Smooth muscle cell (in vitro differentiated cells): ENCODE data around the gene MYO7B. TPM values are rescaled to one million over a fixed set of nuclear protein-coding genes. Genes with fewer than 3 reads are reported as not detected.

Experiments
- DNase-seq: peaks from one replicate; lab custom pipeline; 2025; ENCODE audit not compliant: unreplicated experiment; lab: John Stamatoyannopoulos, UW
- H2AFZ ChIP-seq: fragments of 200-600 bp; sonication (generic); 2 replicates; pipeline ENCODE4 v1.6.0; 2016; ENCODE audit warnings: antibody characterized with exemption, low read depth, mild to moderate bottlenecking
- H3F3A ChIP-seq: fragments of 200-600 bp; sonication (generic); 2 replicates; pipeline ENCODE4 v1.6.0; 2017; ENCODE audit warnings: antibody characterized with exemption, low read depth
- H3K27ac ChIP-seq: fragments of 200-600 bp; sonication (generic); 2 replicates; pipeline ENCODE4 v1.5.1; 2016; ENCODE audit warnings: low read depth, mild to moderate bottlenecking
- H3K27me3 ChIP-seq: fragments of 200-600 bp; sonication (generic); 2 replicates; pipeline ENCODE4 v1.6.1; 2016; ENCODE audit warnings: low read depth, mild to moderate bottlenecking
- H3K36me3 ChIP-seq: fragments of 200-600 bp; sonication (generic); 2 replicates; pipeline ENCODE4 v1.5.1; 2016; ENCODE audit warnings: low read depth
- H3K4me1 ChIP-seq: fragments of 200-600 bp; sonication (generic); 2 replicates; pipeline ENCODE4 v1.5.1; 2016; ENCODE audit warnings: low read depth
- H3K4me2 ChIP-seq: fragments of 200-600 bp; sonication (generic); 2 replicates; pipeline ENCODE4 v1.6.0; 2016; ENCODE audit warnings: mild to moderate bottlenecking
- H3K4me3 ChIP-seq: fragments of 200-600 bp; sonication (generic); 2 replicates; pipeline ENCODE4 v1.5.1; 2016; ENCODE audit warnings: mild to moderate bottlenecking
- H3K79me2 ChIP-seq: fragments of 200-600 bp; sonication (generic); 2 replicates; pipeline ENCODE4 v1.6.0; 2016; ENCODE audit warnings: low read depth, mild to moderate bottlenecking
- H3K9ac ChIP-seq: fragments of 200-600 bp; sonication (generic); 2 replicates; pipeline ENCODE4 v1.6.0; 2016; ENCODE audit warnings: low read depth
- H3K9me3 ChIP-seq: fragments of 200-600 bp; sonication (generic); replicated peaks from 2 replicates; pipeline ENCODE4 v1.5.1; 2016; ENCODE audit warnings: low read depth
- H4K20me1 ChIP-seq: fragments of 200-600 bp; sonication (generic); 2 replicates; pipeline ENCODE4 v1.6.0; 2016; ENCODE audit warnings: low read depth
- CTCF ChIP-seq: fragments of 200-600 bp; sonication (generic); IDR thresholded peaks from 2 replicates; pipeline ENCODE4 v1.5.1; 2017; ENCODE audit warnings: borderline replicate concordance, mild to moderate bottlenecking, antibody characterized with exemption; ENCODE audit not compliant: insufficient read depth, poor library complexity, severe bottlenecking
- WGBS: methylation state at CpG from one replicate; pipeline ENCODE4 v1.1.7; 2016; ENCODE audit warnings: low lambda C conversion rate; 5-methylcytosine and 5-hydroxymethylcytosine counted together
- polyA plus RNA-seq: library from polyadenylated mRNA; unstranded; fragments of >200 nt; fragmentation: Nextera tagmentation; extraction: Ambion mirVana; gene quantifications from 2 replicates; pipeline ENCODE4 v1.2.1, GENCODE V29; 2016
- total RNA-seq: library from RNA; depleted of rRNA; stranded (reverse); fragments of >200 nt; gene quantifications from 2 replicates; pipeline ENCODE4 v1.2.3, GENCODE V29; 2014

Gene MYO7B
- total and polyA plus RNA-seq, 2 experiments from 2014 or later, result 0.09 to 0.35 TPM

GRCh38 chr2:127674241-127675209 is 139.0 kb downstream of the MYO7B start:
- Histone ChIP-seq H3K36me3 (no peaks in the 10 kb centered on the region), H3K9ac (peak overlapping the region; percentile 13), H2AFZ (peak overlapping the region; percentile 74), H3K4me3 (peak overlapping the region; percentile 61), H3K9me3 (no peaks in the 10 kb centered on the region), H4K20me1 (no peaks in the 10 kb centered on the region), H3K4me2 (peak overlapping the region; percentile 92), H3K79me2 (peaks cover 7% of the 10 kb centered on the region), H3F3A (peaks cover 4% of the 10 kb centered on the region), H3K27ac (no peak overlapping the region), H3K27me3 (peaks cover 13% of the 10 kb centered on the region), H3K4me1 (no peaks in the 10 kb centered on the region)
- no peak for TF ChIP-seq CTCF
- WGBS, result 9% methylated on average over 45 of the region's 72 CpGs
- no peak for DNase-seq

- no peaks in the 10 kb centered on the region for H4K20me1 ChIP-seq
- peaks cover 13% of the 10 kb centered on the region for H3K27me3 ChIP-seq
- H3K27ac ChIP-seq, result no peak within 1 kb of the TSS
- peaks cover 4% of the 10 kb centered on the region for H3F3A ChIP-seq
- H3K4me2 ChIP-seq, result peak within 1 kb of the TSS; percentile 92
- DNase-seq, result no peak
- H2AFZ ChIP-seq, result peak within 1 kb of the TSS; percentile 84
- H3K9ac ChIP-seq, result peak within 1 kb of the TSS; percentile 48
- peak within 1 kb of the TSS; percentile 61 for H3K4me3 ChIP-seq
- no peaks in the 10 kb centered on the region for H3K4me1 ChIP-seq
- H3K9me3 ChIP-seq, result no peaks in the 10 kb centered on the region
- H3K79me2 ChIP-seq, result no peaks in the 10 kb centered on the region
- no peaks in the 10 kb centered on the region for H3K36me3 ChIP-seq
- WGBS, result 4% methylated on average over 29 of the region's 56 CpGs
- no peak for TF ChIP-seq CTCF
Observed at GRCh38 chr2:127675331-127676261, 140.1 kb downstream of the MYO7B start, which contains the start of gene LIMS2. TSS of gene LIMS2 (minus strand) at chr2:127675530. CDS start at chr2:127675024, 506 bp downstream.

- no peaks in the 10 kb centered on the region for H4K20me1 ChIP-seq
- no peaks in the 10 kb centered on the region for H3K79me2 ChIP-seq
- H3K9me3 ChIP-seq, result no peaks in the 10 kb centered on the region
- TF ChIP-seq CTCF, result no peak
- H3K27me3 ChIP-seq, result peaks cover 13% of the 10 kb centered on the region
- no peak overlapping the region for H3K4me2 ChIP-seq
- H3K4me1 ChIP-seq, result peaks cover 7% of the 10 kb centered on the region
- H3K27ac ChIP-seq, result no peak overlapping the region
- 92% methylated on average over 2 of the region's 2 CpGs for WGBS
- no peak for DNase-seq
- no peak overlapping the region for H3K4me3 ChIP-seq
- no peak overlapping the region for H2AFZ ChIP-seq
- no peak overlapping the region for H3K9ac ChIP-seq
- no peaks in the 10 kb centered on the region for H3K36me3 ChIP-seq
- H3F3A ChIP-seq, result peaks cover 4% of the 10 kb centered on the region
Observed at GRCh38 chr2:127676906-127677305, 141.4 kb downstream of the MYO7B start.
